GM23248 (cell line): ENCODE data around the gene SYNRG. TPM values are rescaled to one million over a fixed set of nuclear protein-coding genes. Genes with fewer than 3 reads are reported as not detected.

ENCODE experiments used
- DNase-seq: peaks from one replicate; pipeline ENCODE4 v3.0.0-alpha.2; 2015
- H2AFZ ChIP-seq: fragments of 200-600 bp; sonication (generic); 2 replicates; pipeline ENCODE4 v1.6.1; 2016; ENCODE audit warnings: antibody characterized with exemption
- H3F3A ChIP-seq: fragments of 200-600 bp; sonication (generic); 2 replicates; pipeline ENCODE4 v1.6.1; 2016; ENCODE audit warnings: mild to moderate bottlenecking, antibody characterized with exemption, mixed run types; ENCODE audit not compliant: insufficient read depth
- H3K27ac ChIP-seq: fragments of 200-600 bp; sonication (generic); 2 replicates; pipeline ENCODE4 v1.5.1; 2016; ENCODE audit warnings: mild to moderate bottlenecking
- H3K27me3 ChIP-seq: fragments of 200-600 bp; sonication (generic); replicated peaks from 2 replicates; pipeline ENCODE4 v1.6.1; 2016; ENCODE audit warnings: mild to moderate bottlenecking; ENCODE audit not compliant: insufficient read depth
- H3K36me3 ChIP-seq: fragments of 200-600 bp; sonication (generic); 2 replicates; pipeline ENCODE4 v1.6.1; 2016; ENCODE audit warnings: low read depth, mild to moderate bottlenecking
- H3K4me1 ChIP-seq: fragments of 200-600 bp; sonication (generic); 2 replicates; pipeline ENCODE4 v1.6.1; 2016; ENCODE audit warnings: mild to moderate bottlenecking; ENCODE audit not compliant: insufficient read depth
- H3K4me2 ChIP-seq: fragments of 200-600 bp; sonication (generic); one replicate; pipeline ENCODE4 v1.6.1; 2016; ENCODE audit warnings: mild to moderate bottlenecking; ENCODE audit not compliant: unreplicated experiment
- H3K4me3 ChIP-seq: fragments of 200-600 bp; sonication (generic); 2 replicates; pipeline ENCODE4 v1.5.1; 2016; ENCODE audit warnings: mild to moderate bottlenecking
- H3K79me2 ChIP-seq: fragments of 200-600 bp; sonication (generic); 2 replicates; pipeline ENCODE4 v1.6.1; 2016; ENCODE audit warnings: mild to moderate bottlenecking; ENCODE audit not compliant: insufficient read depth
- H3K9ac ChIP-seq: fragments of 200-600 bp; sonication (generic); 2 replicates; pipeline ENCODE4 v1.6.1; 2016; ENCODE audit warnings: mild to moderate bottlenecking
- H3K9me2 ChIP-seq: fragments of 200-600 bp; sonication (generic); 2 replicates; pipeline ENCODE4 v1.6.1; 2016; ENCODE audit warnings: mixed run types, mild to moderate bottlenecking, moderate library complexity; ENCODE audit not compliant: insufficient read depth
- H3K9me3 ChIP-seq: fragments of 200-600 bp; sonication (generic); one replicate; pipeline ENCODE4 v1.6.1; 2017; ENCODE audit warnings: low read depth
- H4K20me1 ChIP-seq: fragments of 200-600 bp; sonication (generic); 2 replicates; pipeline ENCODE4 v1.6.0; 2016; ENCODE audit not compliant: insufficient read depth
- EZH2 ChIP-seq: fragments of 200-600 bp; sonication (generic); IDR thresholded peaks from 2 replicates; pipeline ENCODE4 v1.6.1; 2018; ENCODE audit warnings: antibody characterized with exemption, mild to moderate bottlenecking; ENCODE audit not compliant: insufficient read depth, poor library complexity, severe bottlenecking
- EZH2phosphoT487 ChIP-seq: fragments of 200-600 bp; sonication (generic); IDR thresholded peaks from 2 replicates; pipeline ENCODE4 v1.6.1; 2018; ENCODE audit warnings: antibody characterized with exemption, moderate library complexity, mild to moderate bottlenecking, low read depth; ENCODE audit not compliant: insufficient read depth
- WGBS, 2 experiments: methylation state at CpG; one replicate each; pipeline ENCODE4 v1.1.6; 2015 to 2017; ENCODE audit warnings: low lambda C conversion rate in 2 of 2, low coverage in 1 of 2; ENCODE audit errors: missing lambda C conversion rate in 2 of 2; 5-methylcytosine and 5-hydroxymethylcytosine counted together
- in situ Hi-C: fragments of 300-500 bp; cut with MboI; formaldehyde crosslinking; loops from 2 replicates; pipeline ENCODE4 v1.15.0; 2020
- polyA plus RNA-seq: library from polyadenylated mRNA; unstranded; fragments of >200 nt; fragmentation: Nextera tagmentation; extraction: Ambion mirVana; gene quantifications from 2 replicates; pipeline ENCODE4 v1.2.1, GENCODE V29; 2016
- total RNA-seq: library from RNA; depleted of rRNA; stranded (reverse); fragments of >200 nt; shearing (Covaris generic); gene quantifications from 2 replicates; pipeline ENCODE4 v1.2.3, GENCODE V29; 2014

Gene SYNRG
- total and polyA plus RNA-seq, 2 experiments from 2014 or later, result 5.6 to 13.1 TPM

DNA sequence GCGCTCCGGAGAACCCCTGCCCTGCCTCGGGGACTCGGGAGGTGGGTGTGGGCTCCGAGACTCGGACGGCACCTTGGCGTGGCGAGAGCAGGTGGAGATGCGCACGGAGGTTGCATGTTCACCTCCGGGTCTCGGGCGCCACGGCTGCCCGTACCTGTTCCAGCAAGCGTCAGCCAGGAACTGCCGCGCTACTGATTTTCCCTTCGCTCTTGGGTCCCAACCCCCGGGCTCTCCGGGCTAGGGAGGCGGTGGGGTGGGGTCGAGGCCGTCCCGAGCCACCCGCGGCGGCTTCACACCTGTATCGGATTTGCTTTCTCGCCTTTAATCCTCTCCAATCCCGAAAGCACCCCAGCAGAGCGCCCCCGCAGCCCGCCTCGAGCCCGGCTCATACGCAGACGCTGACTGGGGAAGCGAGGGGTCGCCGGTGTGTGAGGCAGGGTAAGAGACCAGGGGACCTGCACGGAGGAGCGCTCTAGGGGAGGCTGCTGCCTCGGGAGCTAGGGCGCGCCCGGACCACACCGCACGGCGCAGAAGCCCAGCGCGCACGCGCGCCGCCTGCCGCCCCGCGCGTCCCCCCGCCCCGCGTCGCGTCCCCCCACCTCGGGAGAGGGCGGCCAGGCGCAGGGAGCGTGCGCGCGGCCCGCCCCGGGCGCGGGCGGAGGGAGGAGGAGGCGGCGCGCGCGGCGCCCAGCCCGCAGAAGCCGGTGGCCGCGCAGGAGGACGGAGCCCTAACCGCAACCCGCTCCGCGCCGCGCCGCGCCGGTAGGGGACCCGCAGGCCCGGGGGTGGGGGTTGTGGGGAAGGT is 119.8 kb downstream of the SYNRG start, which contains the start of gene DUSP14:
DUSP14 (plus strand) TSS at position 695 of the 805 bp plus-strand sequence. CDS start 22,382 bp downstream, outside the sequence.
- in situ Hi-C loops, result no loop called here
- 1 to 2% methylated on average over 59 to 74 of the region's 100 CpGs for WGBS, 2 experiments
- H3K4me3 ChIP-seq, result peak within 1 kb of the TSS; percentile 98
- DNase-seq, result peak; percentile 91
- H3K4me2 ChIP-seq, result peak within 1 kb of the TSS; percentile 99
- peaks cover 41% of the 10 kb centered on the region for H3K79me2 ChIP-seq
- no peaks in the 10 kb centered on the region for H3K9me2 ChIP-seq
- H3F3A ChIP-seq, result peaks cover 65% of the 10 kb centered on the region
- H4K20me1 ChIP-seq, result no peaks in the 10 kb centered on the region
- H3K27ac ChIP-seq, result peak within 1 kb of the TSS; percentile 99
- peak within 1 kb of the TSS; percentile 78 for H2AFZ ChIP-seq
- peaks cover 42% of the 10 kb centered on the region for H3K4me1 ChIP-seq
- H3K27me3 ChIP-seq, result no peaks in the 10 kb centered on the region
- H3K9ac ChIP-seq, result peak within 1 kb of the TSS; percentile 95
- TF ChIP-seq EZH2phosphoT487, result no peak
- TF ChIP-seq EZH2, result no peak
- H3K36me3 ChIP-seq, result no peaks in the 10 kb centered on the region
- no peaks in the 10 kb centered on the region for H3K9me3 ChIP-seq

DNA sequence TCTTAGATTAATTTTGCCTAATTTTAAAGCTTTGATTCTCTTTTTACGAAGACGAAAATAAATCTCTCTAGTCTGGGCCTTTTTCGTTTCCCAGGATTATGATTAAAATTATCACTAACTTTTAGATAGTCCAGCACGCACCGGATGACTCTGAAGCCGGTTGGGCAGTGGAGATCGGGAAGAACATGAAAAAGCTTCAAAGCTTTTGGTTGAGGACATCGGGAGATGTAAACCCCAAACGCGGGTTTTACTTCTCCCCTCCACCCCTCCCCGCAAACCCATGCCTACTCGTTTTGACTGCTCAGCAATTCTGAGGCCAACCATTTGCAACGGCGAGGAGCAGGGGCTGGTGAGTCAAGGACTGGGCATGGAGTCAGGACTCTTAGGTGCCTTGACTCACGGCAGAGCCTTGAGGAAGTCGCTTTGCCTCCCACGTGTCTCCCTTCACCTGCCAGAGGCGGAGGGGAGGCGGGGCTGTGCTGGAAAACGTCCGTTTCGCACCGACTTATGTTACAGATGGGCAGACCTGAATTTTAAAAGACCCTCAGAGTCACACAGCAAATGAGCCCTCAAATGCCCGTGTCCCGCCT is 120.5 kb downstream of the SYNRG start:
- TF ChIP-seq EZH2phosphoT487, result no peak
- no peak for TF ChIP-seq EZH2
- in situ Hi-C loops, result no loop called here
- 0 to 1% methylated on average over 25 of the region's 25 CpGs for WGBS, 2 experiments
- Histone ChIP-seq H3K9ac (peak overlapping the region; percentile 93), H3K4me3 (peak overlapping the region; percentile 79), H4K20me1 (no peaks in the 10 kb centered on the region), H3K4me2 (peak overlapping the region; percentile 99), H3K36me3 (no peaks in the 10 kb centered on the region), H3F3A (peaks cover 60% of the 10 kb centered on the region), H3K9me2 (no peaks in the 10 kb centered on the region), H3K4me1 (peaks cover 38% of the 10 kb centered on the region), H2AFZ (peak overlapping the region; percentile 78), H3K79me2 (peaks cover 34% of the 10 kb centered on the region), H3K27me3 (no peaks in the 10 kb centered on the region), H3K9me3 (no peaks in the 10 kb centered on the region), H3K27ac (peak overlapping the region; percentile 99)
- peak; percentile 99 for DNase-seq

DNA sequence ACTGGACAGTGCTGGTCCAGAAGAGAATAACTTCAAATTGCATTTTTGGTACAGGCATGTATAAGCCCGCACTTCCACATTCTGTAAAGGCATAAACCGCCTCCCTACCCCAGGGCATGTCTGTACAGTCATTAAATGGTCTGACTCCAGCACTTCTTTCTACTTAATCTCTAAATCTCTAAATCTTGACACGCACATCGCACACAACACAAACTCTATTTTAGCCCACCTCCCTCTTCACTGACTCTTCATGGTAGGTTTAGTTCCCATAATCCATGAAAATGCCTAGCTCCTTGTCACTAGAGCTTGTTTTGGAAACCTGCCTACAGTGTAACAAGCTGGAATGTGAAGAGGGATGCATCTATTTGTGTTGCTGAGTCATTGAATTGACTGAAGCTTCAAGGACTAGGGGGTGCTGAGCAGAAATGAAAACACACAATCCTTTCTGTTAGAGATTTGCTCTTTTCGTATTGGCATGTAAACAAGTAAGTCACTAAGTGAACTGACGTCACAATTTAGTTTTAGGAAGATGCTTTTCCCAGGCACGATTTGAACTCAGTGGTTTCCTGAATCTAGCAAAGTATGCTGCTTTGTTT is 121.1 kb downstream of the SYNRG start:
- no peaks in the 10 kb centered on the region for H4K20me1 ChIP-seq
- no peaks in the 10 kb centered on the region for H3K36me3 ChIP-seq
- H3K4me1 ChIP-seq, result peaks cover 40% of the 10 kb centered on the region
- in situ Hi-C loops, result no loop called here
- WGBS, 2 experiments, result 28 to 31% methylated on average over 7 of the region's 7 CpGs
- H3K79me2 ChIP-seq, result peaks cover 31% of the 10 kb centered on the region
- no peaks in the 10 kb centered on the region for H3K27me3 ChIP-seq
- peaks cover 61% of the 10 kb centered on the region for H3F3A ChIP-seq
- peak overlapping the region; percentile 93 for H3K9ac ChIP-seq
- peak overlapping the region; percentile 99 for H3K4me2 ChIP-seq
- TF ChIP-seq EZH2 (no peak), EZH2phosphoT487 (no peak)
- DNase-seq, result peak; percentile 96
- H3K4me3 ChIP-seq, result peak overlapping the region; percentile 79
- no peaks in the 10 kb centered on the region for H3K9me2 ChIP-seq
- peak overlapping the region; percentile 99 for H3K27ac ChIP-seq
- H3K9me3 ChIP-seq, result no peaks in the 10 kb centered on the region
- peak overlapping the region; percentile 78; the same call in 1 of the 2 replicates for H2AFZ ChIP-seq

DNA sequence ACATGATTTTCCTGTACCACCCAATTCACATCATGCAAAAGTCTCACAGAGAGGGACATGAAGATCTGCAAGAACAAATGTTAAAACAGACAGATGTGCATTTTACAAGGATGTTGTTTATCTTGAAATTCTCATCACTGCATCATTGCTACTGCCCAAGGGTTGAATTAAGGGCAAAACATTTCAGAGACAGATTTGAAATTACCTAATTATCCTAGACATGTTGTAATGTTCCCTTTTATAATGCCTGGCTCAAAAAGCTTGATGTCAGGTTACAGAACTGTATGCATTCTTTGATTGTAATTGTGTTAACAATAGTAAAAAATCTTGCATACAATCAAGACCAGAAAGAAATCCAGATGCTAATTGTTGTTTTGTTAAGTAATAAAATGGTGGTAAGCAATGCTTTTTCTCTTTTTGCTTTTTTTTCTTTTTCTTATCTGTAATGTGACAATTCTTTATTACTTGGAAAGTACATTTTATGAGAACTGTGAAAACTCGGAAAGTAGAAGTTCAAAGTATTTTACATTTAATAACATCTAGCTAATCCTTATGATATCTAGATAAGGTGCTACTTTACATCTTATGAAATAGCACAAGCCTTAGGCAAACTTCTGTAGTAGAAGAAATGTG is 123.2 kb downstream of the SYNRG start:
- in situ Hi-C loops, result no loop called here

More for the DNA sequence above, 123.2 kb downstream of the SYNRG start:
- 62 to 70% methylated on average over 1 of the region's 1 CpG for WGBS, 2 experiments
- Histone ChIP-seq H3K4me3 (no peak overlapping the region), H3K27me3 (no peaks in the 10 kb centered on the region), H3K4me2 (no peak overlapping the region), H3K36me3 (no peaks in the 10 kb centered on the region; the same call in 1 of the 2 replicates), H3K9me2 (no peaks in the 10 kb centered on the region), H3K9ac (no peak overlapping the region), H3K79me2 (peaks cover 10% of the 10 kb centered on the region), H3K27ac (no peak overlapping the region), H3K9me3 (no peaks in the 10 kb centered on the region), H2AFZ (no peak overlapping the region), H3F3A (peaks cover 56% of the 10 kb centered on the region), H3K4me1 (peaks cover 31% of the 10 kb centered on the region), H4K20me1 (no peaks in the 10 kb centered on the region)
- peak; percentile 26 for DNase-seq
- TF ChIP-seq EZH2phosphoT487 (no peak), EZH2 (no peak)
